ENCODE data around the gene SOX9. TPM values are rescaled to one million over a fixed set of nuclear protein-coding genes. Genes with fewer than 3 reads are reported as not detected.

Gene SOX9
- total RNA-seq, 1 experiment from 2014 or later = 21.7 TPM

DNA sequence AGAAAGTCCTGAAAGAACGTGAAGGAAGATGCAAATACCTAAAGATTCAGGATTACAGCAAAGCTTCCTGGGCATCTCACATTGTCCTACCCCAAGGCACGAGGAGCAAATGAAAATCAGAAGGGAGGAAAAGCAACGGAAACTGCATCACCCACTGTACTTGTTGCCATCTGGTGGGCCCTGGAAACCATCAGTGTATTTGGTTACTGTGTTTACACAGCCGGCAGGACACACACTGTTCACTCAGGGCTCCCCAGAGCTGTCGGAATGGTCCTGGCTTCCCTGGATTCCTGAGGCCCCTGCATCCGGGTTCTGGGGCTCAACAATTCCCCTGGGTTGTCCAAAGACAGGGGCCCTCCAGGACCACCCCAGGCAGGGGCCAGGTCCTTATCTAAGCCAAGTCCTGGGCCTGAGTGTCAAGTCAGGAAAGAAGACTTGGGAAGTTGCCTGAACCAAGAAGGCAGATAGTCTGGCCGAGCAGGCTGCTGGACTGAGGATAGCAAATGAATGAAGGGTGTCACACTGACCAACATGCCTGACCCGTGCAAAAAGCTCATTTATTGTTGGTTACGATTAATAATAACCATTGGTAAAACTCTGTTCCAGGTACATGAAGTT lies 52.8 kb downstream of the SOX9 start:
- Histone ChIP-seq H3K4me3 (no peak overlapping the region), H3K27ac (no peak overlapping the region), H3K27me3 (ENCODE audit: insufficient read depth, low read depth) (no peaks in the 10 kb centered on the region), H3K4me1 (replicated peaks; ENCODE audit: insufficient read depth) (no peaks in the 10 kb centered on the region), H3F3A (ENCODE audit: insufficient read depth, low read depth) (no peaks in the 10 kb centered on the region), H2AFZ (no peak overlapping the region), H4K20me1 (ENCODE audit: insufficient read depth) (no peaks in the 10 kb centered on the region), H3K4me2 (no peak overlapping the region), H3K36me3 (ENCODE audit: low read depth) (no peaks in the 10 kb centered on the region), H3K9me2 (ENCODE audit: insufficient read depth) (no peaks in the 10 kb centered on the region), H3K79me2 (ENCODE audit: low read depth) (no peaks in the 10 kb centered on the region), H3K9me3 (ENCODE audit: insufficient read depth, low read depth) (no peaks in the 10 kb centered on the region)
- intact Hi-C loops (cut with micrococcal nuclease; ENCODE audit: unreplicated experiment) = no loop called here
- ChIA-PET CTCF (no interaction called here), POLR2A (ENCODE audit: unreplicated experiment) (interaction anchor here (0.7 kb wide), 1 partner anchor 265 kb away, joined by 4 read pairs; no protein-coding TSS in a partner anchor)
- no peak for DNase-seq
- no TSS peak for BruUV-seq (replicated peaks)
- no peak for TF ChIP-seq EZH2 (IDR thresholded peaks at IDR 0.05; ENCODE audit: low read depth)
- TF ChIP-seq, protein P1, sequence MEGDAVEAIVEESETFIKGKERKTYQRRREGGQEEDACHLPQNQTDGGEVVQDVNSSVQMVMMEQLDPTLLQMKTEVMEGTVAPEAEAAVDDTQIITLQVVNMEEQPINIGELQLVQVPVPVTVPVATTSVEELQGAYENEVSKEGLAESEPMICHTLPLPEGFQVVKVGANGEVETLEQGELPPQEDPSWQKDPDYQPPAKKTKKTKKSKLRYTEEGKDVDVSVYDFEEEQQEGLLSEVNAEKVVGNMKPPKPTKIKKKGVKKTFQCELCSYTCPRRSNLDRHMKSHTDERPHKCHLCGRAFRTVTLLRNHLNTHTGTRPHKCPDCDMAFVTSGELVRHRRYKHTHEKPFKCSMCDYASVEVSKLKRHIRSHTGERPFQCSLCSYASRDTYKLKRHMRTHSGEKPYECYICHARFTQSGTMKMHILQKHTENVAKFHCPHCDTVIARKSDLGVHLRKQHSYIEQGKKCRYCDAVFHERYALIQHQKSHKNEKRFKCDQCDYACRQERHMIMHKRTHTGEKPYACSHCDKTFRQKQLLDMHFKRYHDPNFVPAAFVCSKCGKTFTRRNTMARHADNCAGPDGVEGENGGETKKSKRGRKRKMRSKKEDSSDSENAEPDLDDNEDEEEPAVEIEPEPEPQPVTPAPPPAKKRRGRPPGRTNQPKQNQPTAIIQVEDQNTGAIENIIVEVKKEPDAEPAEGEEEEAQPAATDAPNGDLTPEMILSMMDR (conservative IDR thresholded peaks at IDR 0.05) = no peak

DNA sequence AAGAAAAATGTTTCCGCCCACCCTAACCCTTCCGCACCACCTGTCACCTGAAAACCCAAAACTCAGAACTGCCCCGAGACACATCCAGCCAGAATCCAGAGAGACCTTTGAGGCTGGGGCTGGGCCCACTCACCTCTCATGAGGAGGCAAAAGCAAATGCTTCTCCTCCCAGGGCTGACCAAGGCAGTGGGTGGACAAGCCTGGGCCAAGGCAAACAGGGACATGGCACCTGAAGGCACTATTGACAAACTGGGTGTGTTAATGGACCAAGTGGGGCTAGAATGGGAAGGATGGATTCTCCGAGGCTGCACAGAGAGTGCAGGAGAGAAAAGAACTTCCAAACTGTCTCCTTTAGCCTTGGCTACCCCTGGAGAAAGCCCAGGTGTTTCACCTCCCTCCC lies 54.4 kb downstream of the SOX9 start:
- no peak for DNase-seq
- Histone ChIP-seq H3K27ac (no peak overlapping the region), H3F3A (ENCODE audit: insufficient read depth, low read depth) (no peaks in the 10 kb centered on the region), H2AFZ (no peak overlapping the region), H3K79me2 (ENCODE audit: low read depth) (no peaks in the 10 kb centered on the region), H3K27me3 (ENCODE audit: insufficient read depth, low read depth) (no peaks in the 10 kb centered on the region), H3K4me1 (replicated peaks; ENCODE audit: insufficient read depth) (no peaks in the 10 kb centered on the region), H3K36me3 (ENCODE audit: low read depth) (no peaks in the 10 kb centered on the region), H3K9me3 (ENCODE audit: insufficient read depth, low read depth) (no peaks in the 10 kb centered on the region), H4K20me1 (ENCODE audit: insufficient read depth) (no peaks in the 10 kb centered on the region), H3K4me2 (no peak overlapping the region), H3K4me3 (no peak overlapping the region), H3K9me2 (ENCODE audit: insufficient read depth) (no peaks in the 10 kb centered on the region)
- BruUV-seq (replicated peaks) = no TSS peak
- POLR2A ChIA-PET (ENCODE audit: unreplicated experiment) = no interaction called here
- intact Hi-C loops (cut with micrococcal nuclease; ENCODE audit: unreplicated experiment) = no loop called here
- CTCF ChIA-PET = no interaction called here
- TF ChIP-seq, protein P1 (conservative IDR thresholded peaks at IDR 0.05) = no peak
- TF ChIP-seq EZH2 (IDR thresholded peaks at IDR 0.05; ENCODE audit: low read depth) = no peak

All from PC-9 (cell line).